Measurements from ENCODE around the gene FAF2.

DNA sequence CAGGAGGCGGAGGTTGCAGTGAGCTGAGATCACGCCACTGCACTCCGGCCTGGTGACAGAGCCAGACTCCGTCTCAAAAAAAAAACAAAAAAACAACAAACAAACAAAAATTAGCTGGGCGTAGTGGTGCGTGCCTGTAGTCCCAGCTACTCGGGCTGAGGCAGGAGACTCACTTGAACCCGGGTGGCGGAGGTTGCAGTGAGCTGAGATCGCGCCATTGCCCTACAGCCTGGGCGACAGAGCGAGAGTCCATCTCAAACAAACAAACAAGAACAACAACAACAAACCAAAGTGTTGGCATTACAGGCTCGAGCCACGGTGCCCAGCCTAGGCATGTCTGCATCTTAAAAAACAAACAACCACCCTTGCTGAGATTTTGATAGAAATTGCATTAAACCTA is 76.8 kb downstream of the FAF2 start:
- TF ChIP-seq, protein P1, sequence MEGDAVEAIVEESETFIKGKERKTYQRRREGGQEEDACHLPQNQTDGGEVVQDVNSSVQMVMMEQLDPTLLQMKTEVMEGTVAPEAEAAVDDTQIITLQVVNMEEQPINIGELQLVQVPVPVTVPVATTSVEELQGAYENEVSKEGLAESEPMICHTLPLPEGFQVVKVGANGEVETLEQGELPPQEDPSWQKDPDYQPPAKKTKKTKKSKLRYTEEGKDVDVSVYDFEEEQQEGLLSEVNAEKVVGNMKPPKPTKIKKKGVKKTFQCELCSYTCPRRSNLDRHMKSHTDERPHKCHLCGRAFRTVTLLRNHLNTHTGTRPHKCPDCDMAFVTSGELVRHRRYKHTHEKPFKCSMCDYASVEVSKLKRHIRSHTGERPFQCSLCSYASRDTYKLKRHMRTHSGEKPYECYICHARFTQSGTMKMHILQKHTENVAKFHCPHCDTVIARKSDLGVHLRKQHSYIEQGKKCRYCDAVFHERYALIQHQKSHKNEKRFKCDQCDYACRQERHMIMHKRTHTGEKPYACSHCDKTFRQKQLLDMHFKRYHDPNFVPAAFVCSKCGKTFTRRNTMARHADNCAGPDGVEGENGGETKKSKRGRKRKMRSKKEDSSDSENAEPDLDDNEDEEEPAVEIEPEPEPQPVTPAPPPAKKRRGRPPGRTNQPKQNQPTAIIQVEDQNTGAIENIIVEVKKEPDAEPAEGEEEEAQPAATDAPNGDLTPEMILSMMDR (IDR thresholded peaks at IDR 0.05; ENCODE audit: extremely low read depth in 1 of 2, insufficient read depth in 1 of 2, low read depth in 1 of 2, low read length in 2 of 2), result no peak
- TF ChIP-seq POLR2AphosphoS5 (IDR thresholded peaks at IDR 0.05; ENCODE audit: insufficient read depth, low read depth, low read length) (no peak), EZH2 (IDR thresholded peaks at IDR 0.05; ENCODE audit: borderline replicate concordance, low read depth, low read length, severe bottlenecking) (no peak), POLR2A (IDR thresholded peaks at IDR 0.05; ENCODE audit: low read depth, low read length) (no peak), GATA2 (IDR thresholded peaks at IDR 0.05; ENCODE audit: insufficient read depth, insufficient read length, low read depth, low read length) (no peak)

Measured in endothelial cell of umbilical vein (primary cell).